ENCODE measurements around the gene GFOD2. TPM values are rescaled to one million over a fixed set of nuclear protein-coding genes. Genes with fewer than 3 reads are reported as not detected.

Gene GFOD2
- total RNA-seq, 4 donors from 2014 or later = 21.9 to 32.2 (median 24.3) TPM

GRCh38 chr16:67750466-67750865, 31.4 kb upstream of the GFOD2 start:
- TF ChIP-seq POLR2AphosphoS5 (IDR thresholded peaks at IDR 0.05) (no peak), CTCF (IDR thresholded peaks at IDR 0.05) (no peak)
- no peak overlapping the region for H3K27ac ChIP-seq
- WGBS, 2 donors (ENCODE audit: low coverage in 1 of 2) = 94 to 97% methylated on average over 5 of the region's 6 CpGs
- H3K27me3 ChIP-seq = no peaks in the 10 kb centered on the region
- peaks cover 0 to 5% (median 0%) of the 10 kb centered on the region in 4 donors for H3K4me1 ChIP-seq
- H3K36me3 ChIP-seq = peaks cover 0 to 3% (median 0%) of the 10 kb centered on the region in 4 donors
- intact Hi-C loops (cut with DNase I; ENCODE audit: low total_unique reads) = no loop called here
- DNase-seq = peak; percentile 13
- H3K9me3 ChIP-seq = no peaks in the 10 kb centered on the region
- H3K4me3 ChIP-seq = no peak overlapping the region
- in situ Hi-C loops (cut with MboI; ENCODE audit: low pct_ligation_motif_present in 1 of 4, low pct_unique_long_range_greater_than_20kb in 1 of 4, low sequenced_read_pairs in 3 of 4) = no loop called here

DNA sequence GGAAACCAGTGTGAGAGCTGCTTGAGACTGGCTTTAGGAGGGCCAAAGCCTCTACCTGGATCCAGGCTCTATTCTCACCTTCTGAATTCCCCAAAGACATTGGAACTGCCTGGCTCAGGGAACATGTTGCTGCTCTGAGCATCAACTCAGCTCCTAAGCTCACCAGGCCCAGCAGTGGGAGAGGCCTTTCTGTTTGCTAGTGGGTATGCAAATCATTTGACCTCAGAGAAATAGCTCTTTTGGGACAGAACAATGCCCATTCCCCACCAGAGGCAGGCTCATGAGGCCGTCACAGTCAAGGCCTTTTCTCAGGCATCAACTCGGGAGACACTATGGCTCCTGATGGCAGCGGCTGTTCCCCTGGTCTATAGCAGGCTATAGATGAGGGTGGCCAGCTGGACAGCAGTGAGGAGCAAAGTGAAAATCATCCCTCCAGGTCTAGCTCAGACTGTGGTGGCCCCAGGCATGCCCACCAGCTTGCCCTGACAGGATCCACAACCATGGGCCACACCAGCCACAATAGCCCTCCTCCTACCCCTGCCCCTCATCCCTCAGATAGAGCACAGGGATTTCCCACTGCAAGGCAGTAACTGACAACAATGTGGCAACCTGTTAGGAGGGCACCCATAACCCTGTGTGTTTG, 30.4 kb upstream of the GFOD2 start:
- 87% methylated on average over 3 of the region's 3 CpGs; no CpG with 5 or more reads in 1 of the 2 donors for WGBS, 2 donors (ENCODE audit: low coverage in 1 of 2)
- intact Hi-C loops (cut with DNase I; ENCODE audit: low total_unique reads) (no loop called here), in situ Hi-C loops (cut with MboI; ENCODE audit: low pct_ligation_motif_present in 1 of 4, low pct_unique_long_range_greater_than_20kb in 1 of 4, low sequenced_read_pairs in 3 of 4) (no loop called here)
- no peaks in the 10 kb centered on the region for H3K27me3 ChIP-seq
- TF ChIP-seq POLR2AphosphoS5 (IDR thresholded peaks at IDR 0.05) (no peak), EP300 (IDR thresholded peaks at IDR 0.05; ENCODE audit: low read depth) (no peak), POLR2A (IDR thresholded peaks at IDR 0.05) (no peak), CTCF (IDR thresholded peaks at IDR 0.05) (no peak)
- peaks cover 0 to 5% (median 0%) of the 10 kb centered on the region in 4 donors for H3K4me1 ChIP-seq
- no peak overlapping the region for H3K27ac ChIP-seq
- no peaks in the 10 kb centered on the region for H3K9me3 ChIP-seq
- no peak for DNase-seq
- no peak overlapping the region for H3K4me3 ChIP-seq
- H3K36me3 ChIP-seq = peaks cover 0 to 3% (median 0%) of the 10 kb centered on the region in 4 donors

GRCh38 chr16:67748834-67749233, 29.7 kb upstream of the GFOD2 start:
- Histone ChIP-seq H3K4me3 (no peak overlapping the region), H3K27me3 (no peaks in the 10 kb centered on the region), H3K27ac (no peak overlapping the region), H3K4me1 (peaks cover 0 to 5% (median 0%) of the 10 kb centered on the region in 4 donors), H3K36me3 (peaks cover 0 to 7% (median under 1%) of the 10 kb centered on the region in 4 donors), H3K9me3 (no peaks in the 10 kb centered on the region)
- in situ Hi-C loops (cut with MboI; ENCODE audit: low pct_ligation_motif_present in 1 of 4, low pct_unique_long_range_greater_than_20kb in 1 of 4, low sequenced_read_pairs in 3 of 4) (no loop called here), intact Hi-C loops (cut with DNase I; ENCODE audit: low total_unique reads) (no loop called here)
- peak; percentile 11 for DNase-seq
- WGBS, 2 donors (ENCODE audit: low coverage in 1 of 2) = 64% methylated on average over 3 of the region's 3 CpGs; no CpG with 5 or more reads in 1 of the 2 donors
- TF ChIP-seq POLR2A (IDR thresholded peaks at IDR 0.05) = no peak

DNA sequence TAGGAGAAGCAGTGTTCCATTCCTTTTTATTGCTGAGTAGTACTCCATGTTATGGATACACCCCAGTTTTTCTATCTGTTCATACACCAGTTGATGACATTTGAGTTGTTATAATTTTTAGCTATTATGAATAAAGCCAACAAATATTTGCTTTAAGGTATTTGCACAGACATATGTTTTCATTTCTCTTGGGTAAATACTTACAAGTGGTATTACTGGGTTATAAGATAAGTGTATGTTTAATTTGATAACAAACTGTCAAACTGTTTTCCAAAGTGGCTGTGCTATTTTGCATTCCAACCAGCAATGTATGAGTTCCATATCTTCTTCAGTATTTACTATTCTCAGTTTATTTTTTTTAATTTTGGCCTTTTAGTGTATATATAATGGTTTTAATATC, 27.7 kb upstream of the GFOD2 start:
- intact Hi-C loops (cut with DNase I; ENCODE audit: low total_unique reads) (no loop called here), in situ Hi-C loops (cut with MboI; ENCODE audit: low pct_ligation_motif_present in 1 of 4, low pct_unique_long_range_greater_than_20kb in 1 of 4, low sequenced_read_pairs in 3 of 4) (no loop called here)
- Histone ChIP-seq H3K36me3 (peaks cover 0 to 13% (median 5%) of the 10 kb centered on the region in 4 donors), H3K4me3 (no peak overlapping the region), H3K4me1 (peaks cover 0 to 5% (median 0%) of the 10 kb centered on the region in 4 donors), H3K9me3 (no peaks in the 10 kb centered on the region), H3K27ac (no peak overlapping the region), H3K27me3 (no peaks in the 10 kb centered on the region)
- no peak for DNase-seq
- no peak for TF ChIP-seq CTCF (IDR thresholded peaks at IDR 0.05)
- no peak for TF ChIP-seq POLR2AphosphoS5 (IDR thresholded peaks at IDR 0.05)
- no peak for TF ChIP-seq POLR2A (IDR thresholded peaks at IDR 0.05)
- no peak for TF ChIP-seq EP300 (IDR thresholded peaks at IDR 0.05; ENCODE audit: low read depth)

- in situ Hi-C loops (cut with MboI; ENCODE audit: low pct_ligation_motif_present in 1 of 4, low pct_unique_long_range_greater_than_20kb in 1 of 4, low sequenced_read_pairs in 3 of 4) = no loop called here
- WGBS, 2 donors (ENCODE audit: low coverage in 1 of 2) = 91% methylated on average over 4 of the region's 4 CpGs; no CpG with 5 or more reads in 1 of the 2 donors
- Histone ChIP-seq H3K27me3 (no peaks in the 10 kb centered on the region), H3K9me3 (no peaks in the 10 kb centered on the region), H3K4me1 (no peaks in the 10 kb centered on the region), H3K27ac (no peak overlapping the region), H3K4me3 (no peak overlapping the region), H3K36me3 (peaks cover 0 to 18% (median 9%) of the 10 kb centered on the region in 4 donors)
- DNase-seq = no peak
- TF ChIP-seq POLR2A (IDR thresholded peaks at IDR 0.05) (no peak), CTCF (IDR thresholded peaks at IDR 0.05) (no peak), POLR2AphosphoS5 (IDR thresholded peaks at IDR 0.05) (no peak), EP300 (IDR thresholded peaks at IDR 0.05; ENCODE audit: low read depth) (no peak)
- intact Hi-C loops (cut with DNase I; ENCODE audit: low total_unique reads) = no loop called here
Observed at GRCh38 chr16:67741118-67741517, 22.0 kb upstream of the GFOD2 start.

Measured in transverse colon (tissue), 4 donors.